Measurements from ENCODE around the gene DLEC1. TPM values are rescaled to one million over a fixed set of nuclear protein-coding genes. Genes with fewer than 3 reads are reported as not detected.

Gene DLEC1
- total RNA-seq, 4 donors from 2014 or later, result 0.44 to 1.7 (median 1.5) TPM

- Histone ChIP-seq H3K27ac (no peak overlapping the region), H3K4me3 (replicated peaks in 1 of 3) (no peak overlapping the region), H3K4me1 (no peaks in the 10 kb centered on the region), H3K27me3 (no peaks in the 10 kb centered on the region), H3K36me3 (no peaks in the 10 kb centered on the region), H3K9me3 (no peaks in the 10 kb centered on the region)
- TF ChIP-seq POLR2A (IDR thresholded peaks at IDR 0.05) (no peak), CTCF (IDR thresholded peaks at IDR 0.05) (no peak)
- 84 to 90% methylated on average over 6 to 7 of the region's 7 CpGs for WGBS, 2 donors
- intact Hi-C loops (cut with DNase I), result no loop called here
- DNase-seq, result no peak
Measured at GRCh38 chr3:38112378-38112761, 73.4 kb downstream of the DLEC1 start.

- Histone ChIP-seq H3K27ac (no peak overlapping the region), H3K36me3 (no peaks in the 10 kb centered on the region), H3K27me3 (no peaks in the 10 kb centered on the region), H3K9me3 (no peaks in the 10 kb centered on the region), H3K4me3 (replicated peaks in 1 of 3) (no peak overlapping the region), H3K4me1 (no peaks in the 10 kb centered on the region)
- TF ChIP-seq CTCF (IDR thresholded peaks at IDR 0.05) (no peak), POLR2A (IDR thresholded peaks at IDR 0.05) (no peak)
- intact Hi-C loops (cut with DNase I), result no loop called here
- DNase-seq, result no peak
- WGBS, 2 donors, result 92 to 97% methylated on average over 7 to 13 of the region's 13 CpGs
Measured at GRCh38 chr3:38114052-38114874, 75.3 kb downstream of the DLEC1 start.

- no peaks in the 10 kb centered on the region for H3K27me3 ChIP-seq
- H3K36me3 ChIP-seq, result no peaks in the 10 kb centered on the region
- TF ChIP-seq CTCF (IDR thresholded peaks at IDR 0.05), result no peak
- TF ChIP-seq POLR2A (IDR thresholded peaks at IDR 0.05), result no peak
- no peak overlapping the region for H3K27ac ChIP-seq
- intact Hi-C loops (cut with DNase I), result no loop called here
- WGBS, 2 donors, result 72 to 78% methylated on average over 13 of the region's 13 CpGs
- no peak overlapping the region for H3K4me3 ChIP-seq (replicated peaks in 1 of 3)
- H3K9me3 ChIP-seq, result no peaks in the 10 kb centered on the region
- H3K4me1 ChIP-seq, result no peaks in the 10 kb centered on the region
- DNase-seq, result no peak
Measured at GRCh38 chr3:38114875-38115644, 76.1 kb downstream of the DLEC1 start.

DNA sequence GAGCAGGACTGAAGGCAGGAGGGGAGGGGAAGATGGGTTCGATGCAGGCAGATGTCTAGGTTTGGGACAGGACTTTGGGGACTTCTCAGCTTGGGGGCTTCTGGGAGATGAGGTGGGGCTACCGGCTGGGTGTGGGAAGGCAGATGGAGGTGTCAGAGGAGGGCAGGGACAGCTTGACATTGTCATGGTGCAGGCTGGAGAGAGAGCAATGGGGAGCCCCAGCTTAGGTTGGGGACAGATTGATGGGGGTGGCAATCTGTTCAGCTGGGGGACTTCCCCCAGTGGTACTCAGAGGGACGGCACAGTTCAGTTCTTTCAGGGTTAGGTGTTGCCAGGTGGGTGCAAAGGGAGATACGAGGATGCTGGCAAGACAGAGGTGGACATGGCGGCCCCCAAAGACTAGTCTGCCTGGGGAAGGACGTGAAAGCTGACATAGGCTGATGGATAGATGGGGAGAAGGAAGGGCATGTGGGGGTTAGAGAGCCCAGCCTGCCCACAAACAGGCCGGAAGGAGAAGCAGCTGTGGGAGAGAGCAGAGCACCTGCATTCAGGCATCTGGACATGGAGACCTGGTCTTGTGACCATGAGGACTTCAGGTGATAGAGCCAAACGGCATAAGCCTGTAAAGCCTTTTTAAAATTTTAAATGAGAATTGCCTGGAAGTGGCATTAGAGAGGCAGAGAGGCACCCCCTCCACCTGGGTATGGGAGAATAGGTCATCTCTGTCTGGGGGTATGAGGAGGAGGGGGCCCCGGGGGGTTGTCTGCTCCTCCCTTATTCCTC lies 76.8 kb downstream of the DLEC1 start:
- DNase-seq, result no peak
- 72 to 75% methylated on average over 9 of the region's 9 CpGs for WGBS, 2 donors
- no peaks in the 10 kb centered on the region for H3K9me3 ChIP-seq
- H3K4me3 ChIP-seq (replicated peaks in 1 of 3), result no peak overlapping the region
- no peaks in the 10 kb centered on the region for H3K36me3 ChIP-seq
- H3K27me3 ChIP-seq, result no peaks in the 10 kb centered on the region
- no peaks in the 10 kb centered on the region for H3K4me1 ChIP-seq
- H3K27ac ChIP-seq, result no peak overlapping the region
- TF ChIP-seq POLR2A (IDR thresholded peaks at IDR 0.05) (no peak), CTCF (IDR thresholded peaks at IDR 0.05) (no peak)
- intact Hi-C loops (cut with DNase I), result no loop called here
